ENCODE results near the gene DHX30. TPM values are rescaled to one million over a fixed set of nuclear protein-coding genes. Genes with fewer than 3 reads are reported as not detected.
A peak's percentile ranks its signal among the peaks of the same experiment; 100 is the strongest.

DHX30 gene
- total RNA-seq, 1 donor = 59.4 TPM

GRCh38 chr3:47849186-47849698 is 46.3 kb downstream of the DHX30 start:
- Histone ChIP-seq H2AFZ (ENCODE audit: low read length) (no peak overlapping the region), H3K4me2 (ENCODE audit: insufficient read depth, low read length) (no peak overlapping the region), H3K36me3 (ENCODE audit: insufficient read depth, low read length) (peaks cover 88% of the 10 kb centered on the region), H3K9me3 (ENCODE audit: low read depth, low read length) (no peaks in the 10 kb centered on the region), H4K20me1 (ENCODE audit: insufficient read depth, low read length) (peaks cover 34% of the 10 kb centered on the region), H3K4me3 (ENCODE audit: insufficient read depth, low read length) (no peak overlapping the region), H3K79me2 (ENCODE audit: insufficient read depth, low read length) (no peaks in the 10 kb centered on the region), H3K27me3 (ENCODE audit: insufficient read depth, low read length) (no peaks in the 10 kb centered on the region), H3K27ac (ENCODE audit: low read depth, low read length) (no peak overlapping the region), H3K4me1 (ENCODE audit: insufficient read depth, low read length) (no peaks in the 10 kb centered on the region)
- no peak for TF ChIP-seq CTCF (IDR thresholded peaks at IDR 0.05; ENCODE audit: extremely low read depth, low read depth, low read length)
- peak; percentile 73 for DNase-seq (ENCODE audit: insufficient read length, low spot score, missing footprints)

GRCh38 chr3:47849699-47850563 is 47.0 kb downstream of the DHX30 start:
- no peaks in the 10 kb centered on the region for H3K4me1 ChIP-seq (ENCODE audit: insufficient read depth, low read length)
- no peak overlapping the region for H2AFZ ChIP-seq (ENCODE audit: low read length)
- DNase-seq (ENCODE audit: insufficient read length, low spot score, missing footprints) = peak; percentile 82
- no peak overlapping the region for H3K4me2 ChIP-seq (ENCODE audit: insufficient read depth, low read length)
- no peaks in the 10 kb centered on the region for H3K9me3 ChIP-seq (ENCODE audit: low read depth, low read length)
- H4K20me1 ChIP-seq (ENCODE audit: insufficient read depth, low read length) = peaks cover 34% of the 10 kb centered on the region
- no peak overlapping the region for H3K27ac ChIP-seq (ENCODE audit: low read depth, low read length)
- peaks cover 87% of the 10 kb centered on the region for H3K36me3 ChIP-seq (ENCODE audit: insufficient read depth, low read length)
- no peak overlapping the region for H3K4me3 ChIP-seq (ENCODE audit: insufficient read depth, low read length)
- TF ChIP-seq CTCF (IDR thresholded peaks at IDR 0.05; ENCODE audit: extremely low read depth, low read depth, low read length) = peak; percentile 66
- H3K79me2 ChIP-seq (ENCODE audit: insufficient read depth, low read length) = no peaks in the 10 kb centered on the region
- no peaks in the 10 kb centered on the region for H3K27me3 ChIP-seq (ENCODE audit: insufficient read depth, low read length)

- Histone ChIP-seq H3K4me2 (ENCODE audit: insufficient read depth, low read length) (no peak overlapping the region), H3K9me3 (ENCODE audit: low read depth, low read length) (no peaks in the 10 kb centered on the region), H3K36me3 (ENCODE audit: insufficient read depth, low read length) (peaks cover 87% of the 10 kb centered on the region), H3K27me3 (ENCODE audit: insufficient read depth, low read length) (no peaks in the 10 kb centered on the region), H3K79me2 (ENCODE audit: insufficient read depth, low read length) (no peaks in the 10 kb centered on the region), H2AFZ (ENCODE audit: low read length) (no peak overlapping the region), H3K27ac (ENCODE audit: low read depth, low read length) (no peak overlapping the region), H3K4me3 (ENCODE audit: insufficient read depth, low read length) (no peak overlapping the region), H3K4me1 (ENCODE audit: insufficient read depth, low read length) (no peaks in the 10 kb centered on the region), H4K20me1 (ENCODE audit: insufficient read depth, low read length) (peaks cover 31% of the 10 kb centered on the region)
- DNase-seq (ENCODE audit: insufficient read length, low spot score, missing footprints) = peak; percentile 88
- TF ChIP-seq CTCF (IDR thresholded peaks at IDR 0.05; ENCODE audit: extremely low read depth, low read depth, low read length) = no peak
These were observed 47.8 kb downstream of the DHX30 start for GRCh38 chr3:47850564-47851410.

Data from osteoblast (primary cell).